ENCODE measurements around the gene CDK16.
A peak's percentile ranks its signal among the peaks of the same experiment; 100 is the strongest.

CDK16 gene

GRCh38 chrX:47218280-47218919, at the start of gene CDK16:
Gene CDK16, plus strand, starts transcription at chrX:47218681. Its CDS starts 4,877 bp downstream, at chrX:47223558.
- DNase-seq = peak; percentile 31 to 38

- no peak for DNase-seq
Observed at GRCh38 chrX:47169273-47169672, 49.2 kb upstream of the CDK16 start.

- DNase-seq = no peak
Observed at GRCh38 chrX:47169726-47170515, 48.6 kb upstream of the CDK16 start.

GRCh38 chrX:47170861-47171692, 47.4 kb upstream of the CDK16 start:
- DNase-seq = no peak

GRCh38 chrX:47171996-47172395, 46.5 kb upstream of the CDK16 start:
- no peak for DNase-seq

GRCh38 chrX:47172549-47172948, 45.9 kb upstream of the CDK16 start:
- no peak for DNase-seq

GRCh38 chrX:47172971-47173792, 45.3 kb upstream of the CDK16 start:
- DNase-seq = no peak

GRCh38 chrX:47174376-47174775, 44.1 kb upstream of the CDK16 start:
- DNase-seq = no peak

- DNase-seq = no peak
Observed at GRCh38 chrX:47174846-47175587, 43.5 kb upstream of the CDK16 start.

GRCh38 chrX:47175588-47175980, 42.9 kb upstream of the CDK16 start:
- DNase-seq = no peak

GRCh38 chrX:47176101-47176740, 42.3 kb upstream of the CDK16 start:
- DNase-seq = no peak

- DNase-seq = no peak
Observed at GRCh38 chrX:47177079-47177478, 41.4 kb upstream of the CDK16 start.

- DNase-seq = no peak
Observed at GRCh38 chrX:47178337-47178736, 40.1 kb upstream of the CDK16 start.

GRCh38 chrX:47179221-47179927, 39.1 kb upstream of the CDK16 start:
- no peak for DNase-seq

GRCh38 chrX:47179928-47180255, 38.6 kb upstream of the CDK16 start:
- no peak for DNase-seq

- no peak for DNase-seq
Observed at GRCh38 chrX:47180346-47180745, 38.1 kb upstream of the CDK16 start.

- DNase-seq = no peak
Observed at GRCh38 chrX:47181301-47181700, 37.2 kb upstream of the CDK16 start.

- no peak for DNase-seq
Observed at GRCh38 chrX:47182106-47182700, 36.3 kb upstream of the CDK16 start.

GRCh38 chrX:47184486-47184885, 34.0 kb upstream of the CDK16 start:
- no peak for DNase-seq

GRCh38 chrX:47185241-47185640, 33.2 kb upstream of the CDK16 start:
- DNase-seq = no peak
